HEK293T (cell line): ENCODE measurements around the gene CST7.

ENCODE experiments used
- BHLHE40 ChIP-seq: fragments of 450-650 bp; IDR thresholded peaks from 2 replicates; pipeline ENCODE4 v1.6.1; 2016; ENCODE audit warnings: mild to moderate bottlenecking, moderate library complexity, borderline replicate concordance
- ELF4 ChIP-seq: fragments of 450-650 bp; IDR thresholded peaks from 2 replicates; pipeline ENCODE4 v1.6.1; 2017; ENCODE audit warnings: antibody characterized with exemption
- FOXA1 ChIP-seq: fragments of 450-650 bp; IDR thresholded peaks from 2 replicates; pipeline ENCODE4 v1.6.1; 2016; ENCODE audit warnings: mild to moderate bottlenecking
- LEF1 ChIP-seq: fragments of 450-650 bp; IDR thresholded peaks from 2 replicates; pipeline ENCODE4 v1.6.1; 2017; ENCODE audit warnings: mild to moderate bottlenecking, borderline replicate concordance
- SP1 ChIP-seq: fragments of 450-650 bp; IDR thresholded peaks from 2 replicates; pipeline ENCODE4 v1.6.1; 2017
- TARDBP ChIP-seq: fragments of 450-650 bp; IDR thresholded peaks from 2 replicates; pipeline ENCODE4 v1.6.1; 2016

DNA sequence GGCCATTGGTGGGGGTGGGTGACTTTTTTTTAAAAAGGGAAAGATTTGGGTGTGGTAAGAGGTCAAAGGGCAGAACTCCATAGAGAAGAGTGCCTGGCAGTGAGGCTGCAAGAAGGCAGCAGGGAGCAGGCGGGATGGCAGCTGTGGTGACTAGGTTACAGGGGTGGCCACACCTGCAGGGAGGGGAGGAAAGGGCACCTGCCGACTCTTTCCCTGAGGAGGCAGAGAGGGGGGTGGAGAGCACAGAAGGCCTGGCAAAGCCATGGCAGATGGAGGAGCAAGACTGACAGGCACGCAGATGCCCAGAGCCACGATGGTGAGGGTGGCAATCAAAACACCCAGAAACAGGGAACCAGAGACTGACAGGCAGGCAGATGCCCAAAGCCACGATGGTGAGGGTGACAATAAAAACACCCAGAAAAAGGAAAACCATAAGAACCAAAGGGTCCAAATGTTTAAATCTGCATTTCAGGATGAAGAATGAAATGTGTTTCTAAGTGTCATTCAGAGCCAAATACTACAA lies 19.3 kb downstream of the CST7 start:
- TF ChIP-seq ELF4 (no peak), BHLHE40 (no peak), TARDBP (no peak), SP1 (no peak), LEF1 (no peak), FOXA1 (no peak)
